K562 (cell line): Measurements from ENCODE around the gene BMP2K. TPM values are rescaled to one million over a fixed set of nuclear protein-coding genes. Genes with fewer than 3 reads are reported as not detected.
A peak's percentile ranks its signal among the peaks of the same experiment; 100 is the strongest.

Experiments
- ATAC-seq: fragments of 200-7000 bp; cut with Tn5 transposase; 3 replicates; pipeline ENCODE4 v1.9.1; 2020; ENCODE audit warnings: moderate library complexity
- BruUV-seq: library from RNA; stranded (reverse); fragments of 400-500 nt; replicated peaks from 2 replicates; lab custom pipeline; 2021; lab: Mats Ljungman, UMichigan
- CTCF ChIA-PET: fragments of 300-600 bp; formaldehyde crosslinking; extraction: SDS; loops from one replicate; lab custom pipeline; 2021; ENCODE audit warnings: low intra/inter-chr PET ratio; lab: Yijun Ruan, JAX
- POLR2A ChIA-PET: fragments of 300-600, 350-650 bp; sonication (Branson Sonifier 250); formaldehyde crosslinking; extraction: SDS; loops from one replicate; lab custom pipeline; 2021; ENCODE audit warnings: antibody characterized with exemption, inconsistent platforms; lab: Yijun Ruan, JAX
- DNase-seq, 4 experiments: peaks; one replicate each; pipeline versions ENCODE4 v3.0.0 to v3.0.0-alpha.2; 2011 to 2018; ENCODE audit warnings: low spot score in 3 of 4, mixed read lengths in 3 of 4; ENCODE audit errors: extremely low read depth in 1 of 4
- FAIRE-seq: peaks from 2 replicates; lab custom pipeline; 2011; peaks lifted over from hg19 to GRCh38; lab: Jason Lieb, UNC
- H2AFZ ChIP-seq: 2 replicates; pipeline ENCODE4 v1.6.0; 2011; ENCODE audit warnings: low read depth, low read length, control low read depth, inconsistent platforms
- H3K27ac ChIP-seq: fragments of 200-600 bp; 3 replicates; pipeline ENCODE4 v1.8.0; 2011; ENCODE audit warnings: low read depth, mild to moderate bottlenecking, control low read depth, inconsistent platforms, low read length, moderate library complexity, mixed read lengths; ENCODE audit errors: extremely low read depth
- H3K27me3 ChIP-seq, 2 experiments: fragments of 300-600 bp in 1 of 2; 2 replicates in 1 of 2; 3 replicates in 1 of 2; pipeline versions ENCODE4 v1.6.0 to v1.8.0; 2011; ENCODE audit warnings: inconsistent platforms in 2 of 2, low read length in 2 of 2, mild to moderate bottlenecking in 1 of 2, mixed read lengths in 1 of 2, moderate library complexity in 1 of 2; ENCODE audit not compliant: control insufficient read depth in 2 of 2, insufficient read depth in 2 of 2
- H3K36me3 ChIP-seq: fragments of 300-600 bp; 3 replicates; pipeline ENCODE4 v1.8.0; 2011; ENCODE audit warnings: mild to moderate bottlenecking, low read length, inconsistent platforms; ENCODE audit not compliant: control insufficient read depth, insufficient read depth
- H3K4me1 ChIP-seq, 2 experiments: fragments of 200-600 bp in 1 of 2; replicated peaks in 1 of 2; 2 replicates in 1 of 2; 3 replicates in 1 of 2; pipeline versions ENCODE4 v1.5.1 to v1.8.0; 2011; ENCODE audit warnings: inconsistent platforms in 2 of 2, low read length in 2 of 2, mild to moderate bottlenecking in 1 of 2, mixed read lengths in 1 of 2, moderate library complexity in 1 of 2; ENCODE audit not compliant: control insufficient read depth in 2 of 2, insufficient read depth in 2 of 2
- H3K4me2 ChIP-seq: 2 replicates; pipeline ENCODE4 v1.6.1; 2011; ENCODE audit warnings: low read length, control low read depth, inconsistent platforms, mixed read lengths; ENCODE audit not compliant: insufficient read depth
- H3K4me3 ChIP-seq: fragments of 200-600 bp; sonication (generic), shearing (Covaris generic); 2 replicates; pipeline ENCODE4 v1.5.1; 2016; ENCODE audit warnings: control low read depth, inconsistent platforms
- H3K79me2 ChIP-seq: fragments of 200-600 bp; 3 replicates; pipeline ENCODE4 v1.8.0; 2011; ENCODE audit warnings: low read length, inconsistent platforms; ENCODE audit not compliant: control insufficient read depth, insufficient read depth
- H3K9ac ChIP-seq, 2 experiments: 2 replicates each; pipeline versions ENCODE4 v1.6.0 to v1.6.1; 2011; ENCODE audit warnings: low read depth in 2 of 2, low read length in 2 of 2, control low read depth in 1 of 2, inconsistent platforms in 1 of 2, mild to moderate bottlenecking in 1 of 2, mixed read lengths in 1 of 2; ENCODE audit not compliant: insufficient read depth in 1 of 2
- H3K9me1 ChIP-seq: one replicate; pipeline ENCODE4 v1.6.0; 2011; ENCODE audit warnings: inconsistent platforms, mild to moderate bottlenecking, low read length, moderate library complexity; ENCODE audit not compliant: control insufficient read depth, insufficient read depth
- H3K9me3 ChIP-seq: replicated peaks from 2 replicates; pipeline ENCODE4 v1.5.1; 2011; ENCODE audit warnings: low read depth, low read length, inconsistent platforms; ENCODE audit not compliant: control insufficient read depth, insufficient read depth
- H4K20me1 ChIP-seq: replicated peaks from 2 replicates; pipeline ENCODE4 v1.6.1; 2011; ENCODE audit warnings: low read length, inconsistent platforms, mixed read lengths; ENCODE audit not compliant: control insufficient read depth, insufficient read depth
- IRF9 ChIP-seq: fragments of 450-650 bp; IDR thresholded peaks from 2 replicates; pipeline ENCODE4 v1.6.1; 2016; ENCODE audit warnings: missing biosample characterization, missing genetic modification characterization
- PRMT5 ChIP-seq: sonication (generic); formaldehyde crosslinking; IDR thresholded peaks from 2 replicates; pipeline ENCODE4 v1.5.0; 2020; ENCODE audit warnings: missing genetic modification reagents
- WGBS: fragments of 100-300 bp; shearing (Covaris generic); methylation state at CpG from one replicate; pipeline ENCODE4 v1.1.6; 2016; ENCODE audit warnings: low coverage, mixed read lengths; ENCODE audit not compliant: insufficient coverage; ENCODE audit errors: missing lambda C conversion rate; 5-methylcytosine and 5-hydroxymethylcytosine counted together
- in situ Hi-C: fragments of 300-500 bp; cut with MboI; formaldehyde crosslinking; loops from 4 replicates; pipeline ENCODE4 v1.15.0; 2018; ENCODE audit warnings: inconsistent platforms, mixed read lengths
- intact Hi-C: fragments of 100-400 bp; cut with micrococcal nuclease; formaldehyde crosslinking; loops from 2 replicates; pipeline ENCODE4 v1.14.2; 2022
- polyA plus RNA-seq, 8 experiments: library from polyadenylated mRNA; depleted of rRNA in 4 of 8; stranded (reverse) in 5 of 8; unstranded in 3 of 8; fragments of >200 nt; fragmentation: Nextera tagmentation in 2 of 8; fragmentation: Illumina TruSeq in 1 of 8; extraction: Ambion mirVana in 2 of 8; extraction: Trizol in 1 of 8; gene quantifications; 2 replicates each; pipeline versions ENCODE4 v1.2.1 to v1.2.3, GENCODE V29; 2011 to 2014; ENCODE audit warnings: inconsistent platforms in 1 of 8, missing spikeins in 1 of 8
- total RNA-seq, 7 experiments: library from RNA; depleted of rRNA in 6 of 7; stranded (reverse); fragments of >200 nt in 6 of 7; fragmentation: Illumina TruSeq in 2 of 7; extraction: Trizol in 2 of 7; gene quantifications; 2 replicates each; pipeline versions ENCODE4 v1.2.1 to v1.2.3, GENCODE V29; 2011 to 2021; ENCODE audit warnings: low replicate concordance in 1 of 7
- TF ChIP-seq, protein P1 (sequence below): sonication (generic); formaldehyde crosslinking; IDR thresholded peaks from 2 replicates; pipeline ENCODE4 v1.8.1; 2023; ENCODE audit warnings: mild to moderate bottlenecking, missing genetic modification reagents

BMP2K gene
- total and polyA plus RNA-seq, 9 of the 15 experiments (the other 6 are each of a cell fraction or from before 2014, with no cell fraction given), result 17.0 to 217 (median 104) TPM

GRCh38 chr4:78763251-78763650 lies 12.9 kb upstream of the BMP2K start:
- Histone ChIP-seq H3K9me1 (no peaks in the 10 kb centered on the region), H3K27me3 (no peaks in the 10 kb centered on the region), H3K9ac (no peak overlapping the region), H3K9me3 (no peaks in the 10 kb centered on the region), H2AFZ (peak overlapping the region; percentile 27; the same call in 1 of the 2 replicates), H3K36me3 (no peaks in the 10 kb centered on the region), H3K4me2 (no peak overlapping the region), H3K4me1 (peaks cover 13 to 37% of the 10 kb centered on the region in 2 experiments; a peak in 4 of 5 replicates), H3K27ac (no peak overlapping the region; the same call in 2 of the 3 replicates), H3K79me2 (no peaks in the 10 kb centered on the region), H4K20me1 (no peaks in the 10 kb centered on the region), H3K4me3 (no peak overlapping the region)
- ATAC-seq (no peak), DNase-seq (no peak), FAIRE-seq (no peak)
- TF ChIP-seq, protein P1, sequence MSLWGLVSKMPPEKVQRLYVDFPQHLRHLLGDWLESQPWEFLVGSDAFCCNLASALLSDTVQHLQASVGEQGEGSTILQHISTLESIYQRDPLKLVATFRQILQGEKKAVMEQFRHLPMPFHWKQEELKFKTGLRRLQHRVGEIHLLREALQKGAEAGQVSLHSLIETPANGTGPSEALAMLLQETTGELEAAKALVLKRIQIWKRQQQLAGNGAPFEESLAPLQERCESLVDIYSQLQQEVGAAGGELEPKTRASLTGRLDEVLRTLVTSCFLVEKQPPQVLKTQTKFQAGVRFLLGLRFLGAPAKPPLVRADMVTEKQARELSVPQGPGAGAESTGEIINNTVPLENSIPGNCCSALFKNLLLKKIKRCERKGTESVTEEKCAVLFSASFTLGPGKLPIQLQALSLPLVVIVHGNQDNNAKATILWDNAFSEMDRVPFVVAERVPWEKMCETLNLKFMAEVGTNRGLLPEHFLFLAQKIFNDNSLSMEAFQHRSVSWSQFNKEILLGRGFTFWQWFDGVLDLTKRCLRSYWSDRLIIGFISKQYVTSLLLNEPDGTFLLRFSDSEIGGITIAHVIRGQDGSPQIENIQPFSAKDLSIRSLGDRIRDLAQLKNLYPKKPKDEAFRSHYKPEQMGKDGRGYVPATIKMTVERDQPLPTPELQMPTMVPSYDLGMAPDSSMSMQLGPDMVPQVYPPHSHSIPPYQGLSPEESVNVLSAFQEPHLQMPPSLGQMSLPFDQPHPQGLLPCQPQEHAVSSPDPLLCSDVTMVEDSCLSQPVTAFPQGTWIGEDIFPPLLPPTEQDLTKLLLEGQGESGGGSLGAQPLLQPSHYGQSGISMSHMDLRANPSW (CRISPR knock-in tag), result no peak
- TF ChIP-seq IRF9 (no peak), PRMT5 (no peak)
- 75% methylated on average over 1 of the region's 1 CpG for WGBS
- ChIA-PET POLR2A (interaction anchor here (1.0 kb wide), 1 partner anchor 15 kb away, joined by 4 read pairs; no protein-coding TSS in a partner anchor), CTCF (no interaction called here)
- in situ Hi-C loops, result no loop called here
- no TSS peak for BruUV-seq
- intact Hi-C loops, result no loop called here
